HepG2 (cell line): ENCODE results near the gene TRPM6.

Experiments used
- IKZF4 ChIP-seq: sonication (generic); formaldehyde crosslinking; IDR thresholded peaks from 2 replicates; pipeline ENCODE4 v1.5.1; 2020; ENCODE audit warnings: borderline replicate concordance, mild to moderate bottlenecking, low read depth, missing genetic modification reagents; ENCODE audit errors: not compliant biosample characterization
- JUND ChIP-seq: sonication (generic); formaldehyde crosslinking; IDR thresholded peaks from 2 replicates; pipeline ENCODE4 v1.8.0; 2022; ENCODE audit warnings: mild to moderate bottlenecking, missing genetic modification reagents
- PHF20 ChIP-seq: sonication (generic); formaldehyde crosslinking; IDR thresholded peaks from 2 replicates; pipeline ENCODE4 v1.5.0; 2020; ENCODE audit warnings: mild to moderate bottlenecking, missing genetic modification reagents
- ZNF713 ChIP-seq: sonication (generic); formaldehyde crosslinking; IDR thresholded peaks from 2 replicates; pipeline ENCODE4 v1.4.0; 2020; ENCODE audit warnings: mild to moderate bottlenecking, missing genetic modification reagents
- TF ChIP-seq, protein P1 (sequence below): IDR thresholded peaks from 2 replicates; pipeline ENCODE4 v1.6.1; 2016; ENCODE audit warnings: low read depth, missing genetic modification reagents, missing compliant biosample characterization

- TF ChIP-seq, protein P1, sequence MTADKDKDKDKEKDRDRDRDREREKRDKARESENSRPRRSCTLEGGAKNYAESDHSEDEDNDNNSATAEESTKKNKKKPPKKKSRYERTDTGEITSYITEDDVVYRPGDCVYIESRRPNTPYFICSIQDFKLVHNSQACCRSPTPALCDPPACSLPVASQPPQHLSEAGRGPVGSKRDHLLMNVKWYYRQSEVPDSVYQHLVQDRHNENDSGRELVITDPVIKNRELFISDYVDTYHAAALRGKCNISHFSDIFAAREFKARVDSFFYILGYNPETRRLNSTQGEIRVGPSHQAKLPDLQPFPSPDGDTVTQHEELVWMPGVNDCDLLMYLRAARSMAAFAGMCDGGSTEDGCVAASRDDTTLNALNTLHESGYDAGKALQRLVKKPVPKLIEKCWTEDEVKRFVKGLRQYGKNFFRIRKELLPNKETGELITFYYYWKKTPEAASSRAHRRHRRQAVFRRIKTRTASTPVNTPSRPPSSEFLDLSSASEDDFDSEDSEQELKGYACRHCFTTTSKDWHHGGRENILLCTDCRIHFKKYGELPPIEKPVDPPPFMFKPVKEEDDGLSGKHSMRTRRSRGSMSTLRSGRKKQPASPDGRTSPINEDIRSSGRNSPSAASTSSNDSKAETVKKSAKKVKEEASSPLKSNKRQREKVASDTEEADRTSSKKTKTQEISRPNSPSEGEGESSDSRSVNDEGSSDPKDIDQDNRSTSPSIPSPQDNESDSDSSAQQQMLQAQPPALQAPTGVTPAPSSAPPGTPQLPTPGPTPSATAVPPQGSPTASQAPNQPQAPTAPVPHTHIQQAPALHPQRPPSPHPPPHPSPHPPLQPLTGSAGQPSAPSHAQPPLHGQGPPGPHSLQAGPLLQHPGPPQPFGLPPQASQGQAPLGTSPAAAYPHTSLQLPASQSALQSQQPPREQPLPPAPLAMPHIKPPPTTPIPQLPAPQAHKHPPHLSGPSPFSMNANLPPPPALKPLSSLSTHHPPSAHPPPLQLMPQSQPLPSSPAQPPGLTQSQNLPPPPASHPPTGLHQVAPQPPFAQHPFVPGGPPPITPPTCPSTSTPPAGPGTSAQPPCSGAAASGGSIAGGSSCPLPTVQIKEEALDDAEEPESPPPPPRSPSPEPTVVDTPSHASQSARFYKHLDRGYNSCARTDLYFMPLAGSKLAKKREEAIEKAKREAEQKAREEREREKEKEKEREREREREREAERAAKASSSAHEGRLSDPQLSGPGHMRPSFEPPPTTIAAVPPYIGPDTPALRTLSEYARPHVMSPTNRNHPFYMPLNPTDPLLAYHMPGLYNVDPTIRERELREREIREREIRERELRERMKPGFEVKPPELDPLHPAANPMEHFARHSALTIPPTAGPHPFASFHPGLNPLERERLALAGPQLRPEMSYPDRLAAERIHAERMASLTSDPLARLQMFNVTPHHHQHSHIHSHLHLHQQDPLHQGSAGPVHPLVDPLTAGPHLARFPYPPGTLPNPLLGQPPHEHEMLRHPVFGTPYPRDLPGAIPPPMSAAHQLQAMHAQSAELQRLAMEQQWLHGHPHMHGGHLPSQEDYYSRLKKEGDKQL (CRISPR knock-in tag) = no peak
- no peak for TF ChIP-seq PHF20 (CRISPR knock-in tag)
- TF ChIP-seq JUND (CRISPR knock-in tag) = no peak
- no peak for TF ChIP-seq ZNF713
- TF ChIP-seq IKZF4 (CRISPR knock-in tag) = no peak
These were observed 117.0 kb downstream of the TRPM6 start for GRCh38 chr9:74770508-74771261.
